Gastroesophageal sphincter (tissue), 3 donors: ENCODE results near the gene HDAC8.
"Not testable (repeated sequence)": the region's sequence is repeated elsewhere in the genome, so short reads cannot be mapped to it uniquely, and the experiment has no call there.

Source experiments
- CTCF ChIP-seq, 4 experiments: fragments of 200-600 bp in 2 of 4; fragments of 450-650 bp in 2 of 4; sonication (generic) in 1 of 4; IDR thresholded peaks; one replicate each; pipeline ENCODE4 v1.5.1; 2017 to 2019; ENCODE audit warnings: antibody characterized with exemption in 4 of 4, mild to moderate bottlenecking in 2 of 4, moderate library complexity in 2 of 4
- EP300 ChIP-seq: sonication (generic); formaldehyde crosslinking; IDR thresholded peaks from one replicate; pipeline ENCODE4 v1.6.1; 2017; ENCODE audit warnings: antibody characterized with exemption, mild to moderate bottlenecking

GRCh38 chrX:72449034-72449433, 123.6 kb downstream of the HDAC8 start:
- not testable (repeated sequence) for TF ChIP-seq EP300; CTCF (IDR thresholded peaks at IDR 0.05)
